ENCODE data around the gene ARL8B.

The ARL8B gene

GRCh38 chr3:5210926-5211325 is 88.8 kb downstream of the ARL8B start:
- no peaks in the 10 kb centered on the region for H3K27me3 ChIP-seq (ENCODE audit: insufficient read depth, poor library complexity, severe bottlenecking)
- DNase-seq (ENCODE audit: low read depth in 1 of 2, low spot score in 1 of 2), result no peak
- H3K27ac ChIP-seq (replicated peaks), result no peak overlapping the region
- no peak for TF ChIP-seq GABPA (IDR thresholded peaks at IDR 0.05; ENCODE audit: low read depth)
- no peak for TF ChIP-seq SPI1 (IDR thresholded peaks at IDR 0.05; ENCODE audit: borderline replicate concordance, low read depth)
- no peak for TF ChIP-seq REST (IDR thresholded peaks at IDR 0.05; ENCODE audit: insufficient replicate concordance, low read depth)
- no peak for TF ChIP-seq POLR2AphosphoS5 (IDR thresholded peaks at IDR 0.05; ENCODE audit: low read depth)
- TF ChIP-seq CTCF (IDR thresholded peaks at IDR 0.05; ENCODE audit: insufficient read depth, low read length), result no peak
- no peak overlapping the region for H3K4me3 ChIP-seq (replicated peaks; ENCODE audit: insufficient read depth, low read length)

GRCh38 chr3:5212628-5213573 is 90.8 kb downstream of the ARL8B start:
- H3K27ac ChIP-seq (replicated peaks), result no peak overlapping the region
- DNase-seq (ENCODE audit: low read depth in 1 of 2, low spot score in 1 of 2), result no peak
- no peak for TF ChIP-seq REST (IDR thresholded peaks at IDR 0.05; ENCODE audit: insufficient replicate concordance, low read depth)
- TF ChIP-seq GABPA (IDR thresholded peaks at IDR 0.05; ENCODE audit: low read depth), result no peak
- no peaks in the 10 kb centered on the region for H3K27me3 ChIP-seq (ENCODE audit: insufficient read depth, poor library complexity, severe bottlenecking)
- no peak overlapping the region for H3K4me3 ChIP-seq (replicated peaks; ENCODE audit: insufficient read depth, low read length)

GRCh38 chr3:5213574-5213966 is 91.5 kb downstream of the ARL8B start:
- Histone ChIP-seq H3K27ac (replicated peaks) (no peak overlapping the region), H3K27me3 (ENCODE audit: insufficient read depth, poor library complexity, severe bottlenecking) (no peaks in the 10 kb centered on the region), H3K4me3 (replicated peaks; ENCODE audit: insufficient read depth, low read length) (no peak overlapping the region)
- no peak for DNase-seq (ENCODE audit: low read depth in 1 of 2, low spot score in 1 of 2)
- TF ChIP-seq SPI1 (IDR thresholded peaks at IDR 0.05; ENCODE audit: borderline replicate concordance, low read depth) (no peak), CTCF (IDR thresholded peaks at IDR 0.05; ENCODE audit: insufficient read depth, low read length) (no peak), REST (IDR thresholded peaks at IDR 0.05; ENCODE audit: insufficient replicate concordance, low read depth) (no peak), POLR2AphosphoS5 (IDR thresholded peaks at IDR 0.05; ENCODE audit: low read depth) (no peak), GABPA (IDR thresholded peaks at IDR 0.05; ENCODE audit: low read depth) (no peak)

All from HL-60 (cell line).